PC-9 (cell line): ENCODE results near the gene BTRC. TPM values are rescaled to one million over a fixed set of nuclear protein-coding genes. Genes with fewer than 3 reads are reported as not detected.

Source experiments
- BruUV-seq: library from RNA; stranded (reverse); fragments of 400-500 nt; replicated peaks from 2 replicates; lab custom pipeline; 2021; lab: Mats Ljungman, UMichigan
- CTCF ChIA-PET: fragments of 300-600 bp; sonication (Branson Sonifier 250); formaldehyde crosslinking; loops from one replicate; lab custom pipeline; 2022; ENCODE audit warnings: antibody characterized with exemption; lab: Charles Lee
- POLR2A ChIA-PET: fragments of 300-600 bp; sonication (Branson Sonifier 250); formaldehyde crosslinking; loops from one replicate; lab custom pipeline; 2022; ENCODE audit warnings: antibody characterized with exemption; ENCODE audit not compliant: unreplicated experiment; lab: Charles Lee
- DNase-seq, 2 experiments: peaks; one replicate each; pipeline versions ENCODE4 v3.0.0 to v3.0.0-alpha.2; 2015 to 2022; ENCODE audit warnings: mixed read lengths in 1 of 2
- H2AFZ ChIP-seq: fragments of 200-600 bp; sonication (generic); 2 replicates; pipeline ENCODE4 v1.8.1; 2017; ENCODE audit warnings: antibody characterized with exemption
- H3F3A ChIP-seq: fragments of 200-600 bp; sonication (generic); 2 replicates; pipeline ENCODE4 v1.8.1; 2017; ENCODE audit warnings: antibody characterized with exemption, mild to moderate bottlenecking, low read depth; ENCODE audit not compliant: insufficient read depth
- H3K27ac ChIP-seq: fragments of 200-600 bp; sonication (generic); 2 replicates; pipeline ENCODE4 v1.6.1; 2016; ENCODE audit warnings: mixed run types
- H3K27me3 ChIP-seq: fragments of 200-600 bp; sonication (generic); 2 replicates; pipeline ENCODE4 v1.6.1; 2016; ENCODE audit warnings: low read depth, mixed run types; ENCODE audit not compliant: insufficient read depth
- H3K36me3 ChIP-seq: fragments of 200-600 bp; sonication (generic); 2 replicates; pipeline ENCODE4 v1.6.1; 2016; ENCODE audit warnings: low read depth, mixed run types
- H3K4me1 ChIP-seq: fragments of 200-600 bp; sonication (generic); replicated peaks from 2 replicates; pipeline ENCODE4 v1.6.1; 2016; ENCODE audit warnings: mixed run types; ENCODE audit not compliant: insufficient read depth
- H3K4me2 ChIP-seq: fragments of 200-600 bp; sonication (generic); 2 replicates; pipeline ENCODE4 v1.6.1; 2017; ENCODE audit warnings: mixed run types
- H3K4me3 ChIP-seq: fragments of 200-600 bp; sonication (generic); 2 replicates; pipeline ENCODE4 v1.6.1; 2016; ENCODE audit warnings: mixed run types
- H3K79me2 ChIP-seq: fragments of 200-600 bp; sonication (generic); 2 replicates; pipeline ENCODE4 v1.6.1; 2017; ENCODE audit warnings: low read depth, mixed run types
- H3K9me2 ChIP-seq: fragments of 200-600 bp; sonication (generic); 2 replicates; pipeline ENCODE4 v1.8.1; 2017; ENCODE audit warnings: mild to moderate bottlenecking; ENCODE audit not compliant: insufficient read depth
- H3K9me3 ChIP-seq: fragments of 200-600 bp; sonication (generic); 2 replicates; pipeline ENCODE4 v1.8.1; 2016; ENCODE audit warnings: low read depth; ENCODE audit not compliant: insufficient read depth
- H4K20me1 ChIP-seq: fragments of 200-600 bp; sonication (generic); 2 replicates; pipeline ENCODE4 v1.8.1; 2017; ENCODE audit not compliant: insufficient read depth
- EZH2 ChIP-seq: fragments of 200-600 bp; sonication (generic); IDR thresholded peaks from 2 replicates; pipeline ENCODE4 v1.8.0; 2017; ENCODE audit warnings: antibody characterized with exemption, low read depth
- intact Hi-C: fragments of 100-400 bp; cut with micrococcal nuclease; formaldehyde crosslinking; loops from one replicate; pipeline ENCODE4 v1.10.0; 2022; ENCODE audit not compliant: unreplicated experiment
- total RNA-seq: library from RNA; stranded (reverse); gene quantifications from 2 replicates; pipeline ENCODE4 v1.2.3, GENCODE V29; 2021
- TF ChIP-seq, protein P1 (sequence below): fragments of 200-600 bp; sonication (generic); conservative IDR thresholded peaks from 2 replicates; pipeline ENCODE4 v1.6.1; 2017; ENCODE audit warnings: mixed run types, antibody characterized with exemption, mild to moderate bottlenecking, moderate library complexity

The BTRC gene
- total RNA-seq, 1 experiment from 2014 or later, result 15.6 TPM

- Histone ChIP-seq H3K9me2 (no peaks in the 10 kb centered on the region), H3K4me1 (no peaks in the 10 kb centered on the region), H3K4me3 (no peak overlapping the region), H3K27me3 (0 out of 2 replicates have a peak, but pooled peaks cover 8% of the 10 kb centered on the region), H3K27ac (no peak overlapping the region), H3K79me2 (no peaks in the 10 kb centered on the region), H3K4me2 (no peak overlapping the region), H2AFZ (no peak overlapping the region), H4K20me1 (no peaks in the 10 kb centered on the region), H3K36me3 (no peaks in the 10 kb centered on the region), H3K9me3 (no peaks in the 10 kb centered on the region), H3F3A (no peaks in the 10 kb centered on the region)
- DNase-seq, result no peak
- ChIA-PET CTCF (no interaction called here), POLR2A (no interaction called here)
- no TSS peak for BruUV-seq
- intact Hi-C loops, result no loop called here
- TF ChIP-seq EZH2, result no peak
Observed at GRCh38 chr10:101336382-101336781, 17.6 kb upstream of the BTRC start.

DNA sequence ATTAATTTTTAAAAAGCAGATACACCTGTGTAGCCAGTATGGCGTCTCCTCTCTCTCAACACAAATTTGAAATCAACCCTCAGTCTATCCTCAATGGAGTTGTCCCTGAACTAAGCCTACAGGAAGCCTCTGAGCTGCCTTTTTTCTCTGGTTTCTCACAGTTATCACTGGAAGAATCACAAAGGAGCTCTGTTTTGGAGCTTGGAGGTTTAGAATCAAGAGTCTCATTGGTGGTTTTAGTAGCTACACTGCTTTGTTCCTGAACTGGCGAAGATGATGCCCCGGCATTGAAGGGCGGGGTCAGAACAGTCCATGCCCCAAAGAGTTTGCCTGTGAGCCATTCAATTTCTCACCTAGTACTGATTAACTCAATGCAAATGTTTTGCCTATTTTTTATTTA, 16.1 kb upstream of the BTRC start:
- H3K27me3 ChIP-seq, result no peaks in the 10 kb centered on the region
- H3K79me2 ChIP-seq, result no peaks in the 10 kb centered on the region
- H3K36me3 ChIP-seq, result no peaks in the 10 kb centered on the region
- no peaks in the 10 kb centered on the region for H3K4me1 ChIP-seq
- H3K27ac ChIP-seq, result no peak overlapping the region
- H3K9me3 ChIP-seq, result no peaks in the 10 kb centered on the region
- intact Hi-C loops, result no loop called here
- no peak overlapping the region for H3K4me2 ChIP-seq
- no peaks in the 10 kb centered on the region for H3K9me2 ChIP-seq
- no peak for TF ChIP-seq EZH2
- TF ChIP-seq, protein P1, sequence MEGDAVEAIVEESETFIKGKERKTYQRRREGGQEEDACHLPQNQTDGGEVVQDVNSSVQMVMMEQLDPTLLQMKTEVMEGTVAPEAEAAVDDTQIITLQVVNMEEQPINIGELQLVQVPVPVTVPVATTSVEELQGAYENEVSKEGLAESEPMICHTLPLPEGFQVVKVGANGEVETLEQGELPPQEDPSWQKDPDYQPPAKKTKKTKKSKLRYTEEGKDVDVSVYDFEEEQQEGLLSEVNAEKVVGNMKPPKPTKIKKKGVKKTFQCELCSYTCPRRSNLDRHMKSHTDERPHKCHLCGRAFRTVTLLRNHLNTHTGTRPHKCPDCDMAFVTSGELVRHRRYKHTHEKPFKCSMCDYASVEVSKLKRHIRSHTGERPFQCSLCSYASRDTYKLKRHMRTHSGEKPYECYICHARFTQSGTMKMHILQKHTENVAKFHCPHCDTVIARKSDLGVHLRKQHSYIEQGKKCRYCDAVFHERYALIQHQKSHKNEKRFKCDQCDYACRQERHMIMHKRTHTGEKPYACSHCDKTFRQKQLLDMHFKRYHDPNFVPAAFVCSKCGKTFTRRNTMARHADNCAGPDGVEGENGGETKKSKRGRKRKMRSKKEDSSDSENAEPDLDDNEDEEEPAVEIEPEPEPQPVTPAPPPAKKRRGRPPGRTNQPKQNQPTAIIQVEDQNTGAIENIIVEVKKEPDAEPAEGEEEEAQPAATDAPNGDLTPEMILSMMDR, result no peak
- ChIA-PET CTCF (no interaction called here), POLR2A (no interaction called here)
- H2AFZ ChIP-seq, result no peak overlapping the region
- no peaks in the 10 kb centered on the region for H4K20me1 ChIP-seq
- no TSS peak for BruUV-seq
- H3K4me3 ChIP-seq, result no peak overlapping the region
- H3F3A ChIP-seq, result no peaks in the 10 kb centered on the region
- DNase-seq, result no peak

- CTCF ChIA-PET, result no interaction called here
- intact Hi-C loops, result no loop called here
- Histone ChIP-seq H3K4me3 (no peak overlapping the region), H2AFZ (no peak overlapping the region), H4K20me1 (no peaks in the 10 kb centered on the region), H3K4me1 (no peaks in the 10 kb centered on the region), H3F3A (no peaks in the 10 kb centered on the region), H3K27ac (no peak overlapping the region), H3K9me2 (no peaks in the 10 kb centered on the region), H3K27me3 (no peaks in the 10 kb centered on the region), H3K9me3 (no peaks in the 10 kb centered on the region), H3K79me2 (no peaks in the 10 kb centered on the region), H3K4me2 (no peak overlapping the region), H3K36me3 (no peaks in the 10 kb centered on the region)
- no peak for DNase-seq
- POLR2A ChIA-PET, result no interaction called here
- BruUV-seq, result no TSS peak
- TF ChIP-seq, protein P1, result no peak
- TF ChIP-seq EZH2, result no peak
Observed at GRCh38 chr10:101341438-101341837, 12.5 kb upstream of the BTRC start.

GRCh38 chr10:101346177-101346576, 7.8 kb upstream of the BTRC start:
- no peaks in the 10 kb centered on the region for H3K9me2 ChIP-seq
- H2AFZ ChIP-seq, result no peak overlapping the region
- H3K4me1 ChIP-seq, result no peaks in the 10 kb centered on the region
- no peaks in the 10 kb centered on the region for H4K20me1 ChIP-seq
- no TSS peak for BruUV-seq
- ChIA-PET CTCF (interaction anchor here (0.6 kb wide), 1 partner anchor 696 kb away, joined by 3 read pairs; no protein-coding TSS in a partner anchor), POLR2A (no interaction called here)
- no peaks in the 10 kb centered on the region for H3F3A ChIP-seq
- intact Hi-C loops, result no loop called here
- no peaks in the 10 kb centered on the region for H3K79me2 ChIP-seq
- no peak for DNase-seq
- H3K4me3 ChIP-seq, result no peak overlapping the region
- H3K4me2 ChIP-seq, result no peak overlapping the region
- no peaks in the 10 kb centered on the region for H3K9me3 ChIP-seq
- no peak for TF ChIP-seq EZH2
- TF ChIP-seq, protein P1, result no peak
- no peaks in the 10 kb centered on the region for H3K27me3 ChIP-seq
- H3K27ac ChIP-seq, result no peak overlapping the region
- H3K36me3 ChIP-seq, result no peaks in the 10 kb centered on the region
